Activated T-helper 2 cell treated with anti-CD3 and anti-CD28 coated beads, Interferon-gamma antibody, Interleukin-2, Interleukin-4, amounts not matched to agents 10 μg/mL and 5 μg/mL and 100 μg/mL, durations not matched to agents 14 hours and 24 hours and 36 hours (primary cell): ENCODE data around the gene AP3B1. TPM values are rescaled to one million over a fixed set of nuclear protein-coding genes. Genes with fewer than 3 reads are reported as not detected.

ENCODE experiments used
- DNase-seq: peaks from one replicate; pipeline ENCODE4 v3.0.0; 2021; ENCODE audit warnings: low spot score
- H3K27ac Mint-ChIP-seq: one replicate; pipeline ENCODE4 v1.8.0; 2021; ENCODE audit warnings: mixed read lengths
- H3K27me3 Mint-ChIP-seq: one replicate; pipeline ENCODE4 v1.8.0; 2021; ENCODE audit warnings: low read depth, mixed read lengths
- H3K36me3 Mint-ChIP-seq: one replicate; pipeline ENCODE4 v1.8.0; 2021; ENCODE audit warnings: low read depth, mixed read lengths
- H3K4me1 Mint-ChIP-seq: one replicate; pipeline ENCODE4 v1.8.0; 2021; ENCODE audit warnings: low read depth, mixed read lengths
- H3K4me3 Mint-ChIP-seq: one replicate; pipeline ENCODE4 v1.8.0; 2021; ENCODE audit warnings: low read depth, mild to moderate bottlenecking, moderate library complexity, mixed read lengths
- H3K9me3 Mint-ChIP-seq: one replicate; pipeline ENCODE4 v1.8.0; 2021; ENCODE audit warnings: mixed read lengths
- intact Hi-C: fragments of 100-400 bp; cut with micrococcal nuclease; formaldehyde crosslinking; loops from one replicate; pipeline ENCODE4 v1.15.1; 2023
- total RNA-seq: library from RNA; stranded (reverse); gene quantifications from 2 replicates; pipeline ENCODE4 v1.2.3, GENCODE V29; 2022

The AP3B1 gene
- total RNA-seq, 1 donor from 2014 or later, result 43.9 TPM

GRCh38 chr5:78253201-78253600, 41.3 kb downstream of the AP3B1 start:
- no peak overlapping the region for H3K27ac Mint-ChIP-seq
- H3K4me3 Mint-ChIP-seq, result no peak overlapping the region
- H3K4me1 Mint-ChIP-seq, result no peaks in the 10 kb centered on the region
- intact Hi-C loops, result no loop called here
- no peaks in the 10 kb centered on the region for H3K27me3 Mint-ChIP-seq
- peaks cover 31% of the 10 kb centered on the region for H3K9me3 Mint-ChIP-seq
- H3K36me3 Mint-ChIP-seq, result peaks cover 62% of the 10 kb centered on the region
- no peak for DNase-seq

GRCh38 chr5:78252715-78253114, 41.8 kb downstream of the AP3B1 start:
- H3K4me1 Mint-ChIP-seq, result no peaks in the 10 kb centered on the region

GRCh38 chr5:78251663-78252284, 42.7 kb downstream of the AP3B1 start:
- Mint-ChIP-seq H3K4me3 (no peak overlapping the region), H3K9me3 (peaks cover 28% of the 10 kb centered on the region), H3K4me1 (no peaks in the 10 kb centered on the region), H3K36me3 (peaks cover 48% of the 10 kb centered on the region), H3K27ac (no peak overlapping the region), H3K27me3 (no peaks in the 10 kb centered on the region)
- no peak for DNase-seq
- intact Hi-C loops, result no loop called here

More at GRCh38 chr5:78252715-78253114, 41.8 kb downstream of the AP3B1 start:
- DNase-seq, result no peak
- Mint-ChIP-seq H3K9me3 (peaks cover 28% of the 10 kb centered on the region), H3K27ac (no peak overlapping the region), H3K4me3 (no peak overlapping the region), H3K36me3 (peaks cover 57% of the 10 kb centered on the region), H3K27me3 (no peaks in the 10 kb centered on the region)
- intact Hi-C loops, result no loop called here

DNA sequence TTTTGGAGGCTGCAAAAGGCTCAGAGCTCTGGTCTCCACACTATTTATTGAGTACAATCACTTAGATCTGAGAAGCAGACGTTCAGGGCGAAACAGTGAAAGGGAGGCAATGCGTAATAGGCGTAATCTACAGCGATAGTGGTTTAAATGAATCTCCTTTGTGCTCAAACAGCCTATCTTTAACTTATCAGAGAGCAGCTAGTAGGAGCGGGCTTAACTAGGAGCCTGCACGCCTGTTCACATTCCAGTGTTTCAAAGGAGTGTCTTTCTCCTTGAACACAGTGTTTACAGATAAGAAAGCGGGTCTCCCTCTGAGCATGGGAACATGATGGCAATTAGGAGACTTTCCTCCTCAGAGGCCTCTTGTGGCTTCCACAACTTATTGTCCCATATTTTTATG, 49.4 kb downstream of the AP3B1 start:
- no peaks in the 10 kb centered on the region for H3K9me3 Mint-ChIP-seq
- no peak for DNase-seq
- no peaks in the 10 kb centered on the region for H3K27me3 Mint-ChIP-seq
- H3K4me1 Mint-ChIP-seq, result peaks cover 1% of the 10 kb centered on the region
- intact Hi-C loops, result no loop called here
- no peak overlapping the region for H3K27ac Mint-ChIP-seq
- H3K36me3 Mint-ChIP-seq, result peaks cover 10% of the 10 kb centered on the region
- no peak overlapping the region for H3K4me3 Mint-ChIP-seq

DNA sequence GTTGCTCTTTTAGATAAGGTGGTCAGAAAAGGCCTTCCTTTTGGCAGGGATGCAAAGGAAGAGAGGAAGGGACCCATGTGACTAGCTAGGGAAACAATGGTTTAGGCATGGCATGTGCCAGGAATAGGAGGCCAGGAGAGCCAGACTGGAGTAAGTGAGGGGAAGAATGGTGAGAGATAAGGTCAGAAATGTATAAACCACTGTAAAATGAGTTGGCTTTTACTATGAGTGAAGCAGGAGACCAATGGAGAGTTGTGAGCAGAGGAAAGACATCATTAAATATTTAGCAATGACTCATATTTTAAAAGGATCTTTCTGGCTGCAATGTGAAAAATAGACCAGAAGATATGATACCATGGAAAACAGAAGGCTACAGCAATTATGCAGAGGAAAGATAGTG, 50.9 kb downstream of the AP3B1 start:
- no peak overlapping the region for H3K27ac Mint-ChIP-seq
- DNase-seq, result no peak
- peaks cover 1% of the 10 kb centered on the region for H3K4me1 Mint-ChIP-seq
- H3K9me3 Mint-ChIP-seq, result no peaks in the 10 kb centered on the region
- H3K36me3 Mint-ChIP-seq, result peaks cover 10% of the 10 kb centered on the region
- intact Hi-C loops, result no loop called here
- no peaks in the 10 kb centered on the region for H3K27me3 Mint-ChIP-seq
- no peak overlapping the region for H3K4me3 Mint-ChIP-seq

DNA sequence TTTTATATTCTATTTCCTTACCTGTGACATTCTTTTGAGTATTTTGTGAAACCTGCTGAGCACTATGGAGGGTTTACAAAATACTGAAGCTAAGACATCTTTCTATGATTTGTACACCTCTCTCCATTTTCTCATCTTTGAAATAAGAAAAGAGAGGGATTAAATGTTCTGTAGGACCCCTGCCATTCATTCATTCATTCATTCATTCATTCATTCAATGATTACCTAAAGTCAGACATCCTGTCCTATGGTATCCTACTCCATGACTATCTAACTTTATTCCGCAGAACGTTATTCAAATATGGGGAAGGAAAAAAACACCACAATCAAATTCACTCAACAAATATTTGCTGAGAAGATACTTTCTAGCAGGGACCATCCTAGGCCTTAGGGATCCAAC, 51.4 kb downstream of the AP3B1 start:
- Mint-ChIP-seq H3K4me3 (no peak overlapping the region), H3K27ac (no peak overlapping the region), H3K36me3 (peaks cover 12% of the 10 kb centered on the region), H3K4me1 (peaks cover 1% of the 10 kb centered on the region), H3K9me3 (no peaks in the 10 kb centered on the region), H3K27me3 (no peaks in the 10 kb centered on the region)
- no peak for DNase-seq
- intact Hi-C loops, result no loop called here

- no peak overlapping the region for H3K4me3 Mint-ChIP-seq
- no peaks in the 10 kb centered on the region for H3K9me3 Mint-ChIP-seq
- H3K4me1 Mint-ChIP-seq, result peaks cover 1% of the 10 kb centered on the region
- intact Hi-C loops, result no loop called here
- no peak for DNase-seq
- H3K27ac Mint-ChIP-seq, result no peak overlapping the region
- peaks cover 12% of the 10 kb centered on the region for H3K36me3 Mint-ChIP-seq
- H3K27me3 Mint-ChIP-seq, result no peaks in the 10 kb centered on the region
Measured at GRCh38 chr5:78242001-78242400, 52.5 kb downstream of the AP3B1 start.

GRCh38 chr5:78237911-78238310, 56.6 kb downstream of the AP3B1 start:
- intact Hi-C loops, result no loop called here
- no peak overlapping the region for H3K4me3 Mint-ChIP-seq
- H3K9me3 Mint-ChIP-seq, result no peaks in the 10 kb centered on the region
- peaks cover 19% of the 10 kb centered on the region for H3K36me3 Mint-ChIP-seq
- no peak overlapping the region for H3K27ac Mint-ChIP-seq
- peaks cover 5% of the 10 kb centered on the region for H3K4me1 Mint-ChIP-seq
- no peak for DNase-seq
- no peaks in the 10 kb centered on the region for H3K27me3 Mint-ChIP-seq

DNA sequence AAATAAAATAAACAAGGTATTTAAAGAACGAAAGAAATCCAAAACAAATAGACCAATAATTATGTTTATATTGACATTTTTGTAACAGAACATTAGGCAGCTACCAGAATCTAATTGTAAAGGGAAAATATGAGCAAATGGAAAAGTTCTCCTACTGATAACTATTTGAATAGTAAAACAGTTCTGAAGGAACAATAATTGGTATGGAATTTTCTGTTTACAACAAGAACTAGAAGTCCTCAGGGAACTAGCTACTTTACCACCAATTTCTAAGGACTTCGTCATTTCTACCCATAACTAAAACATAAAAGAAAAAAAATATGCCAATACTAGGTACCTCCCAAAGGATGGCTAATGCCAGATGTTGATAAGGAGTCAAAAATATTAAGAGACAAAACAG, 58.5 kb downstream of the AP3B1 start:
- peaks cover 3% of the 10 kb centered on the region for H3K4me1 Mint-ChIP-seq
- no peak overlapping the region for H3K27ac Mint-ChIP-seq
- no peaks in the 10 kb centered on the region for H3K9me3 Mint-ChIP-seq
- no peak overlapping the region for H3K4me3 Mint-ChIP-seq
- H3K36me3 Mint-ChIP-seq, result peaks cover 19% of the 10 kb centered on the region
- no peak for DNase-seq
- intact Hi-C loops, result no loop called here
- H3K27me3 Mint-ChIP-seq, result no peaks in the 10 kb centered on the region

GRCh38 chr5:78235289-78235688, 59.2 kb downstream of the AP3B1 start:
- Mint-ChIP-seq H3K4me1 (peaks cover 3% of the 10 kb centered on the region), H3K36me3 (peaks cover 21% of the 10 kb centered on the region), H3K9me3 (no peaks in the 10 kb centered on the region)

DNA sequence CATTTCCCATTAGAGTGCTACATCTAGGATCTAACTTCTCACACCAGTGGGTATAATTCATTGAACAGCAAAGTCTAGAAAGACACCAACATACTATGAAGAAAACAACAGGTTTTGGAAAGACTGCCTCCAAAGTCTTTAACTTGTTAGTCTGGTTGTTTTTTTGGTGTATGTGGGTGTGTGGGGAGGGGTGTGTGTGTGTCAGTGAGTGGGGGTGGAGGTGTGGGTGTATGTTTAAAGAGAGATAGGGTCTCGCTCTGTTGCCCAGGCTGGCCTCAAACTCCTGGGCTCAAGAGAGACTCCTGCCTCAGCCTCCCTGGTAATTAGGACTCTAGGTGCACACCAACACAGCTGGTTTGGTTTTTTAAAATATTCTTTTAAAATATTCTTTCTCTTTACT, 59.7 kb downstream of the AP3B1 start:
- no peak for DNase-seq
- H3K27me3 Mint-ChIP-seq, result no peaks in the 10 kb centered on the region
- no peak overlapping the region for H3K27ac Mint-ChIP-seq
- H3K4me3 Mint-ChIP-seq, result no peak overlapping the region
- H3K36me3 Mint-ChIP-seq, result peaks cover 16% of the 10 kb centered on the region
- intact Hi-C loops, result no loop called here
- H3K9me3 Mint-ChIP-seq, result no peaks in the 10 kb centered on the region
- peaks cover 3% of the 10 kb centered on the region for H3K4me1 Mint-ChIP-seq

More at GRCh38 chr5:78235289-78235688, 59.2 kb downstream of the AP3B1 start:
- intact Hi-C loops, result no loop called here
- no peaks in the 10 kb centered on the region for H3K27me3 Mint-ChIP-seq
- H3K27ac Mint-ChIP-seq, result no peak overlapping the region
- no peak overlapping the region for H3K4me3 Mint-ChIP-seq
- no peak for DNase-seq

- Mint-ChIP-seq H3K4me1 (peaks cover 3% of the 10 kb centered on the region), H3K36me3 (peaks cover 10% of the 10 kb centered on the region), H3K27me3 (no peaks in the 10 kb centered on the region), H3K27ac (no peak overlapping the region), H3K9me3 (no peaks in the 10 kb centered on the region), H3K4me3 (no peak overlapping the region)
- intact Hi-C loops, result no loop called here
- no peak for DNase-seq
Measured at GRCh38 chr5:78232163-78232562, 62.3 kb downstream of the AP3B1 start.

GRCh38 chr5:78224358-78224757, 70.1 kb downstream of the AP3B1 start:
- no peaks in the 10 kb centered on the region for H3K27me3 Mint-ChIP-seq
- H3K4me1 Mint-ChIP-seq, result peaks cover 2% of the 10 kb centered on the region
- H3K9me3 Mint-ChIP-seq, result peaks cover 5% of the 10 kb centered on the region
- DNase-seq, result no peak
- H3K27ac Mint-ChIP-seq, result no peak overlapping the region
- peaks cover 46% of the 10 kb centered on the region for H3K36me3 Mint-ChIP-seq
- no peak overlapping the region for H3K4me3 Mint-ChIP-seq
- intact Hi-C loops, result no loop called here

- H3K9me3 Mint-ChIP-seq, result peaks cover 5% of the 10 kb centered on the region
- peaks cover 2% of the 10 kb centered on the region for H3K4me1 Mint-ChIP-seq
- no peak overlapping the region for H3K27ac Mint-ChIP-seq
- no peak for DNase-seq
- peaks cover 49% of the 10 kb centered on the region for H3K36me3 Mint-ChIP-seq
- H3K27me3 Mint-ChIP-seq, result no peaks in the 10 kb centered on the region
- intact Hi-C loops, result no loop called here
- H3K4me3 Mint-ChIP-seq, result no peak overlapping the region
Measured at GRCh38 chr5:78221964-78222451, 72.5 kb downstream of the AP3B1 start.
